NCI-H2227 treated with DMSO at 0.1 percent for 48 hours (cell line): ENCODE data around the gene CHCHD6.

Experiments used
- DNase-seq: peaks from one replicate; lab custom pipeline; 2025; lab: John Stamatoyannopoulos, UW

CHCHD6 gene

DNA sequence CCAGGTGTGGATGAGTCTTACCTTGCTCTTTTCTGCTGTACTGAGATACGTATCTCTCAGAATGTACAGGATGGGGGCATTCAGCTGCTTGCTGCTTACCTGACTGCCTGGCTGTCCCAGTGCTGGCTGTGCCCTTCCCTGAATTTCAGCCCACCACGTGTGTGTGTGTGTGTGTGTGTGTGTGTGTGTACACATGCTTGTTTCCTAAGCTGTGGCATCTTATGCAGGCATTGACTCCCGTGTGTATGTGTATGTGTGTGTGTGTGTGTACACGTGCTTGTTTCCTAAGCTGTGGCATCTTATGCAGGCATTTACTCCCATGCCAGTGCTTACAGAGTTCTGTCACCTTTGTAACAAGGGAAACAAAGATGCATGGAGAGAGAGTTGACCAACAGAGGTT, 218.4 kb downstream of the CHCHD6 start:
- DNase-seq, result no peak

DNA sequence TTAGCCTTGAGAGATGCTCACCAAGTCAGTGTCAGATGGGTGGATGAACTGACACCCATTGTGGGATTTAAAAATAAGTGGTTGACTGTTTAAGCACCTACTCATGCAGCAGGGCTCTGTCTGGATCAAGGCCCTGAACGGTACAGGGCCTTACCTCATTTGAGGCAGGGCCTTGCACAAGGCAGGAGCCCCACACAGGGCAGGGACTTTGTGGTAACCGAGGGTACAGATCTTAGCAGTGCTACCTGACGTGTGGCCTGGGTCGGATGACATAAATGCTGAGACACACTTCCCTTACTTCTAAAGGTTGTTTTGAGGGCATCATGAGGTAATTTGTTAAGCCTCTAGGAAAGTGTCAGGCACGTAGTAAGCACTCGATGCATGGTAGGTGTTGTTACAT, 219.4 kb downstream of the CHCHD6 start:
- no peak for DNase-seq

DNA sequence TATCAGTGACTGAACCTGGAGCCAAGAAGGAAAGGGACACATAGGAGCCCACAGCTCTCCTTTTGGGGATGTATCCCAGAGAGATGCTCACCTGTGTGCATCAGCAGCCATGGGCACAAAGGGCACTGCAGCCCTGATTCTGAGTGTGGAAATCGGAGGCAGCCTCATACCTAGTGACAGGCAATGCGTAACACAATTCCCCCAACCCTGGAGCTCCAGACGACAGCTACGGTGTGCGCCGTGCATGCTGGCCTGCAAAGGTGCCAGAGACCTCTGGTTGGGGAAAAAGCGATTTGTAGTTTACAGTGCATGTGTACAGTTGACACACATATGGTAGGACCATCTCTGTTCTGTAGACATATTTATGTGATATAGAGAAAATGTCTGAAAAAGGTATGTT, 219.9 kb downstream of the CHCHD6 start:
- DNase-seq, result no peak

DNA sequence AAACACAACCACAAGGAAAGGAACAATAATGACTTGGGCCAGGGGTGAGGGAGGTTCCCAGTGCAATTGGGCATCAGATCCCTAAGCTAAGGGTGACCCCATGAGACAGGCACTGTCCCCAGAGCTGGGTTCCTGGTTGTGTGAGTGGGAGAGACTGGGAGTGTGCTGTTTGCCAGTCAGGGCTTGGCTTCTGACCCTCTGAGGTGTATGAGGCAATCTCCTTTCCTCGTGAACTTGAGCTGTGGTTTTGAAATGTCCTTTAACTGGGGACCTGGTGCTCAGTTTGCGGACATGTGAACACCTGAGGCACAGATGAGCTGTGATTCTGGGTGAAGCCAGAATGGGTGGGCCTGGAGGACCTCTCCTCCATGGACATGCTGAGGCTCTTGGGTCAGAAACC, 220.4 kb downstream of the CHCHD6 start:
- no peak for DNase-seq

DNA sequence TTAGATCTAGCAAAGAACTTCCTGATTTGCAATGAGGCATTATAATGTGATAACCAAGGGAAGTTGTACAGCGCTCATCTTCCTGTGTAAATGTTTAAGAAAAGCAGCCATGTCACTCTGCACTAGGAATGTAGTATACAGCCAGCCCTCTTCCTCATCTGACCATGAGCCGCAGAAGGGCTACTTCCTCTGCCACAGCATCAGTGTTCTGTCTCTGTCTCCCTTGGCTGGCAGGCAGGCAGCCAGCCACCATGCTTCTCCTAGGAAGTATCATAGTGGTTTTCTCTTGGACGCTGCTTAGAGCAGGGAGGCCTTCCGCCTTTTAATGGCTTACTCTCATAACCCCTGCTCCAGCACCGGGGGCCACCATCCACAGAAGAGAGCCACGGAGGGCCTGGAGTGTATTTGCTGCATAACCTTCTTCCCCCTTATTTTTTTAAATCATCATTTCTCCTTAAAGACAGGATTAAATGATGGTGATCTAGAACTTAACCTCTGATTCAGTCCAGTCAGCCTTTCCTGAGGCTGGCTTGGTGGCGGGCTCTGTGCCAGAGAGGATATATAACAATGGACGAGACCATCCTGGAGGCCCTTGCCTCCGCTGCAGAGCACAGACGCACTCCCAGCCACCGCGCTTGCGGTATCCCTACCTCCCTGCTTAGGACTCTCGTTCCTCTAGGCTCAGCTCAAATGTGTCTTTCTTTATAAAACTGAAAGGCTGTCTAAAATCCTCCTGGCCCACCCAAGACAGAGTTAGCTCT, 221.6 kb downstream of the CHCHD6 start:
- DNase-seq, result no peak

DNA sequence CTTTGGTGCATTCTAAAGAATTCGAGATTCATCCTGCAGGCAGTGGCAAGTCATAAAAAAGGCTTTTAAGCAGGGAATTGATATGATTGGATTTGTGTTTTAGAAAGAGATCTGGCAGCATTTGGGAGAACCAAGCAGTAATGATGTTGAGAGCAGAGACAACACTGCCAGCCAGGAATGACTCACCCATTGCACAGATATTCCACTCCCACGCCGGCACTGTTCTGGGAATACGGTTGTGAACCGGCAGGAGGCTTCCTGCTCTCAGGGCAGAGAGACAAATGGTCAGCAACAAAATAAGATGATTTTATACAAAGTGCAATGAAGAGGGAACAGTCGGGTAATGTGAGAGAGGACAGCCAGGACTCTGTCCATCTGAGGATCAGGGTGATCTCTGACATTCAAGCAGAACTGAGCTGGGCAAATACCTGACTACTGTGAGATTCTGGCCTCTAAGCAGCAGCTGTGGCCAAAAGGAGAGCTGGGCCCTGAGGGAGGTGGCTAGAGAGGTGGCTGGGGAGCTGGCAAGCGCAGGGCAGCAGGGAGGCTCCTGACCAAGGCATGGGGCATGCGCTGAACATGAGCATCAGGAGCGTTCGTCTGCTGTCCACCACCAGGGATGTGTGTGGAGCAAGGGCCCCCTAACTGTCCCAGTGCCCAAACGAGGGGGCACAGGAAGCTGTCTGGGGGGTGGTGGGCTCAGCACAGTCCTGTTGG, 222.8 kb downstream of the CHCHD6 start:
- DNase-seq, result no peak

DNA sequence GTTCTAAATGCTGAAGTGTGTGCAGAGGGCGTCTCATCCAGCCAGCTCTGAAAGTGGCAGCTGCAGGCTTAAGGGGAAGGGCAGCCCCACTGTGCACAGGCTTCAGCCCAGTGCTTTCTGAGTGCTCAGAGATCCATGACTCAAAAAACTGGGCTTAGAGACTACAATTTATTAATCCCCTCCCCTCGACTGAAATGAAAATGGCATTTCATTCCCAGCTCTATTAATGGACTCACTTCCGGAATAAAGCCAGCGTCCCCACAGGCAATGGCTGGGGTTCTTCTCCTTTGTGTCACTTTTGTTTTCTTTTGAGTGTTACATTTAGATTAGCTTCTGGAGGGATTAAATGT, 223.3 kb downstream of the CHCHD6 start:
- no peak for DNase-seq

DNA sequence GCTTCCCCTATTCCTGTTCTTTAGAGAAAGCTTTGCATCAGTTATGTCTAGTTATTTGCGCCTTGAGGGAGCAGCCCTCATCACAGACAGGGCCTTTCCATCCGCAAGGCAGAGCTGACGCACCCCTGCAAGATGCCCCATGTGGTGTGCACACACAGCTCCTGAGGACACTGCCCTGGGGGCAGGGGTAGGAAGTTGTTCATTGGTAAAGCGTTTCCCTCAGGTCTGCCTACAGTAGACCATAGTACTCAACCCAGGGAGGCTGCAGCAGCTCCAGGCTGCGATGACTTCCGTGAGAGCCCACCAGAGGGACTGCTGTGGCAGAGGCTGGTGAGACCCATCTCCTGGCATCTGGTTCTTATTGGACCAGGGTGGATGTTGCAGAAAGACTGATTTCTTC, 223.8 kb downstream of the CHCHD6 start:
- no peak for DNase-seq

DNA sequence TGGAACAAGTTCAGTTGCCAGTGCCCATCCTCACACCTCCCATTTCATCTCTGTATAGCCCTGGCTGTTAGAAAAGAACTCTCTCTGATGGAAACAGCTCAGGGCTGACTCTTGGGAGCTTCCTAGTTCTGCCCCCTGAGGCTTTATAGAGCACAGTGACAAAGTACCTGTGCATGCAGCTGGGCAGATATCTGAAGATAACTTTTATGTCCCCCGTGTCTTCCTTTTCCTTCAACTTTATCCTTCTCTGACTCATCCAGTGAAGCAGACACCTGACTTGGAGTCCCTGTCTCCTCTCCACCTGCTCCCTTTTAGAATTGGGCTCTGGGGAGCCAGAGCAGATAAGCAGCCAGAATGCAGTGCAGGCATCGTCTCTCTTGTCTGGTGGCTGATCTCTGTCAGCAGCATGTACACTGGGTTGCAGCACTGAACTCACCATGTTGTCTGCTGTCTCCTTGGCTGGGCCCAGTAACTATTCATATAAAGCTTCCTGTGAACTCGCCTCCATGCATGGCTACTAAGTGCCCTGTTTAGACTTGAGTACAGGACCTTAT, 225.0 kb downstream of the CHCHD6 start:
- no peak for DNase-seq

DNA sequence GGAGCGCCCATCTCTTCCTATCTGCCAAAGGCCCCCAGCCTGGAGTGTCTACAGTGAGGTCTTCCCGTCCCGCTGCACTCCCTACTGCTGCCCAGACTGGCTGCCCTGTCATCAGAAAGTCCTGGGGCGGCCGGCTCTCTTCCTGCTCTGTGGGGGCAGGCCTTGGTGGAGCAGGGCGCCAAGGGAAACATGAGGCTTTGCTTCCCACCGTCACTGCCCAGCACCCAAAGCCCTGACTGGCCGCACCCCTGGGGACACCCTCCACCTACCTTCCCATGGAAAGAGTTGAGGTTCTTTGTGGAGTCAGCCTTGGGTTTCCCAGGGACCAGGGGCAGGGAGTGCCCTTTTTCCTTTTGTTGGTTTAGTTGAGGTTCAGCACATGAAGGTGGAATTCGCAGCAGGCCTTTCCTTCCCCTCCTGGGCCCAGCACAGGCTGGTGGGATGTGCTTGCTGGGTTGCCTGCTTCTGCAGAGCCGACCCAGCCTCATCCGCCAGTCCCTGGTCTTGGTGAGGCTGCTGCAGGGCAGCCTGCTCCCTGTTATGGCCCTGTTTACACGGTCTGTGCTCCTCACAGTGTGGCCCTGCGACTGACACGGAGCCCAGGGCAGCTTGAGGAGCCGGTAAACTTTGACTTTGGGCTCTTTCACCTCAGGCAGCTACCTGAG, 227.0 kb downstream of the CHCHD6 start:
- DNase-seq, result no peak

DNA sequence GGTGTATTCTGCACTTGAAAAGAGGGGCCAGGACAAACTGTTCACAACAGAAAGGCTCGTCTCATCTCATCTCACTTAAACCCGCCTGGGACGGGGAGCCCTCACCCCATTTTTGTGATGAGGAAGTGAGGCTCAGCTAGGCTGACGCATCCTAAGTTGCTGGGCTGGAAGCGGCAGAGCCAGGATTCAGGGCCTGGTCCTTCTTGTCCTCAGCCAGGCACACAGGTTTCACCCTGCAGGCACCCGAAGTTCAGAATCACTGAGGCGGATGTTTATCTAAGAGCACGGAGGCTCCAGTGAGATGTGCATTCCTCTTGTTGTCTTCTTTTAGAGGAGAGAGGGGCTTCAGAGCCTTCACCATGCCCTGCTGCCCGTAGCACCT, 227.8 kb downstream of the CHCHD6 start:
- no peak for DNase-seq

DNA sequence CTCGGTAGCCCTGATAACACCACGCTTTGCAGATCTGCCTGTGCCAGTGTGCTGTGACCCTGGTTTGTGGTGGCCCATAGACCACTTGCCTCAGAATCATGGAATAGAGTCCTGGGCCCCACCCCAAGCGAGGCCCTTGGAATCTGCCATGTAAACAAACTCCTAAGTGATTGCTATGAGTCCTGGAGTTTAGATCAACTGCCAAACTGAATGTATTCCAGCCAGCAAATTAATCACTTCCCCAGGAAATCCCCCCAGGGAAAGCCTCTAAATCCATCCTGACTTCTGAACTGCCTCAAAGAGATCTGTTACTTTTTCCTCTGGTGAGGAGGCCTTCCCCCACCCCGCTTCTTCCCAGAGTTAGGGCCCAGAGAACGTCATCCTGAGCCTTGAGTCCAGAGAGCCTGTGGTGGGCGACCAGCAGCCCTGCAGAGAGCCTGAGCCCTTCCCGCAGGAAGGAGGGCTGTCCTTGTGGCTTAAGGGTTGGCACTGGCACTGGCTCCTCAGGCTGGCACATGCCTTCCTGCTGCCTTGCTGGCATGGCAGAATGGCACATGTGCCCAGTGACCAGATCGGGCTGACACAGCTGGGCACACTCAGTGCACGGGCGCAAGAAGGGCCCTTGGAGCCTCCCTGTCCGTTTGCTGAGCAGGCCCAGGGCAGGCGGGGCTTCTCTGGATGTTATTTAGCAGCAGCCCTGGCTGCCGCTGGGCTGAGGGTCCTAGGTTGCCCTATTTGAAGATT, 228.3 kb downstream of the CHCHD6 start:
- no peak for DNase-seq

DNA sequence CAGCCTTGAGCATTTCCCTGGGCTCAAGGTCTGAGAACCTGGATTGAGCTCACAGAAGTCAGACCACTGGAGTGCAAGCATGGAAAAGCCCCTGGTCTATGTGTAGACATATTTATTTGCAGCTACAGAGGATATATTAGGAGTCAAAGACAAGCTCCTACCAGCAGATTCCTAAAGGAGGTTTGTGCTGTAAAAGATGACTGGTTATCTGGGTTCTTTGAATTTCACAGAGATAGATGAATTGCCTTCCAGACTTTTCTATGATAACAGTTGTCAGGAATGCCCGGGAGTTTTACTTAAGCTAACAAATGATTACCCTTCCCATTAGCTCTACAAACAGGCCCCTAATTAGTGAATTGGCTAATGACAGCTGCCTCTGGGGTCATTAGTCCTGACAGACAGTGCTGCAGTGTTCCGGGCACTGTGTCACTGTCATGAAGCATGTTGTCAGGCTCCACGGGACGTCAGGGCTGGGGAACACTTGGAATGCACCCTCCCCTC, 230.0 kb downstream of the CHCHD6 start:
- no peak for DNase-seq

DNA sequence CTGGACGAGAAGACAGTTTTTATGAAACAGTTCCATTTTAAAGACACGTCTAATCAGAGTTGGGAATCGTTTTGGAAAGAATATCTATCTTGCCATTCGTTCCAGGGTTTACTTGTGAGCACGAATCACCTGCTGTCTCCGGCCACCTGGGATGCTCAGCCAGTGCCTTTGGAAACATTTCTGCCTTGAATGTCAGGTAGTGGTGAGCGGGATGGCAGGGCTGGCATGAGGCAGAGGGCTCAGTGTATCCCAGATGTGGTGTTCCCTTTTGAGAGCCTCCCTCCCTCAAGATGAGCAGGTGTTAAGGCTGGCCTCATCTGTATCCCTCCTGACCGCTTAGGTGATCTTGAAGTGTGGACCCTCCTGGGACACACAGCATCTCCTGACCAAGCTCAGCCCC, 231.0 kb downstream of the CHCHD6 start:
- no peak for DNase-seq

DNA sequence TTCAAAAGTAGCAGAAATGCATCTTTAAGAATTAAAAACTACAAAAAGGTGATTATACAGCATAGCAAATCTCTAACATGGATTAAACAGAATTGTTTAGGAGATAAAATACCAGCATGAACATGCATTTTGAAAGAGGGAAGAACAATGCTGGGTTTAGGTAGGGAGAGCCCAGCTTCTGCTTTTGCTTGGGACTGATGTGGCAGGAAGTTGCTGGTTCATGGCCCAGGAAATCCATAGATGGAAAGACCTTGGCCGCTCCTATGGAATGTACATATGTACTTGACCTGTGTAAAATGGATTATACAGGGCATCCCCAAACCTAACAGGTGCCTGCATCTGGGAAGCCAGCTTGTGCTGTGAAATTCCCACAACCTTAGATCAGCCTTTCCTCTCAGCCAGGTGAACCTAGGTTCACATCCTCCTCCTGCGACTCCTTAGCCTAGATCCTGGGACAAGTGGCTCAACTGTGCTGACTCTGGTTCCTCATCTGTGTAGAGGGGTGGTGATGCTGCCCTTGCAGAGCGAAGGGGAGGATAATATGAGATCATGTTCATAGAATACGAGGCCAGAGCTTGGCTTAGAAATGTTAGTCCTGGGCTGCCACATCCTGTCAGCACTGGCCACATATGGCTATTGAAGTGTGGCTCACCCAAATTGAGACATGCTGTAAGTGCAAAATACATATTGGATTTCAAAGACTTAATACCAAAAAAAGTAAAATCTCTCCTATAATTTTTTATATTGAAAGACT, 231.9 kb downstream of the CHCHD6 start:
- DNase-seq, result no peak

DNA sequence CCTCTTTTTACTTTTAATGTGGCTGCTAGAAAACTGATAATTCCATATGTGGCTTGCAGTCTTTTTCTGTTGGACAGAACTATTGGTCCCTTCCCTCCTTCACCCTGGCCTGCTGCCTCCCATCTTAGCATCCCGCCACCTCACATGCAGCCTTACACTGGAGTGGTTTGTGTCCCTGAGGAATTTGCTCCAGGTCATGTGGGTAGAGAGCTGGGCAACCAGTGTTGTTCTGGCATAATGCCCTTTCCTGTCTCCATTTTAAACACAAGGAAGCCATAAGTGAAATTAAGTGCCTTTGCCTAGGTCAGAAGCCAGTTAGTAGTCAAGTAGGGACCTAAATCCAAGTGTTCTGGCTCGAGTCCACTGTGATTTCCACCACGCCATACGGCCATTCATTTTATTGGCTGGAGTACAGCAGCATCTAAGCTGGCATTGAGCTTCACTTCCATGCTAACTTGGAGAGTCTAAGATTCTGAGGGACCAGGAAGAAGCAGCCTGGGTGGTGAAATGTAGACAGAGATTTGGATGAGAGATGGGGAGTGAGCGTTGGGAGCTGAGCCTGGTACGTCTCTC, 232.9 kb downstream of the CHCHD6 start:
- no peak for DNase-seq

DNA sequence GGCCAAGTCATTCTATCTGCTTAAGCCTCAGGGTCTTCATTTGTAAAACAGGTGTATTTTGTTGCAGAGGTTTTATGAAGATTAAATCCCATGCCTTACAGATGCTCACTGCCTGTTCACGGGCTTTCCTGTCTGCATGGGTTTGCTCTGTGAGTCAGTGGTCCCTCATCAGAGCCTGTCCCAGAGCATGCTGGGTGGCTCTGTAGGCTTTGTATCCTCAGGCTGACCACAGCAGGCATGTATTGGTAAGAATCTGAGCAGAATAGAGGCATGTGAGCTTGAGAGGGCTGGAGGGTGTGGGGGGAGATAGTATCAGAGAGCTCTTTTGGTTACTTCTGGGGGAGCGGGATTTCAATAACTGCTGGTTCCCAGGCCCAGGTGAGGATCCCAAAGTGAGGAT, 233.5 kb downstream of the CHCHD6 start:
- no peak for DNase-seq

DNA sequence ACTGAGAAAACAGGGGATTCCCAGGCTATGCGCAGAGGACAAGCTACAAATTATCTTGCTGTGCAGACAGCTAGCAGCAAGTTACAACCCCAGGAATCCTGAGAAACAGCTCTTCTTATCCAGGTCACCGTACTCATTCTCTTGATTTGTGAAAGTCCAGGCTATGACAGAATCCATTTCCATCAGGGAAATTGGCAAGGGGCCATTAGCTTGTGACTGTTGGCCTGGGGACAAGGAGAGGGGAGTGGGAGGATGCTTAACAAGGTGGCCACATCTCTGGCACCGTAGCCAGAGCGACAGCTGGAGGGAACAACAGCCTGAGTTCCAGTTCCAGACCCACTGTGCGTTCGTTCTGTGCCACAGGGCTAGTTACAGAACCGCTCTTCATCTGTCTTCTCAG, 233.9 kb downstream of the CHCHD6 start:
- DNase-seq, result no peak

DNA sequence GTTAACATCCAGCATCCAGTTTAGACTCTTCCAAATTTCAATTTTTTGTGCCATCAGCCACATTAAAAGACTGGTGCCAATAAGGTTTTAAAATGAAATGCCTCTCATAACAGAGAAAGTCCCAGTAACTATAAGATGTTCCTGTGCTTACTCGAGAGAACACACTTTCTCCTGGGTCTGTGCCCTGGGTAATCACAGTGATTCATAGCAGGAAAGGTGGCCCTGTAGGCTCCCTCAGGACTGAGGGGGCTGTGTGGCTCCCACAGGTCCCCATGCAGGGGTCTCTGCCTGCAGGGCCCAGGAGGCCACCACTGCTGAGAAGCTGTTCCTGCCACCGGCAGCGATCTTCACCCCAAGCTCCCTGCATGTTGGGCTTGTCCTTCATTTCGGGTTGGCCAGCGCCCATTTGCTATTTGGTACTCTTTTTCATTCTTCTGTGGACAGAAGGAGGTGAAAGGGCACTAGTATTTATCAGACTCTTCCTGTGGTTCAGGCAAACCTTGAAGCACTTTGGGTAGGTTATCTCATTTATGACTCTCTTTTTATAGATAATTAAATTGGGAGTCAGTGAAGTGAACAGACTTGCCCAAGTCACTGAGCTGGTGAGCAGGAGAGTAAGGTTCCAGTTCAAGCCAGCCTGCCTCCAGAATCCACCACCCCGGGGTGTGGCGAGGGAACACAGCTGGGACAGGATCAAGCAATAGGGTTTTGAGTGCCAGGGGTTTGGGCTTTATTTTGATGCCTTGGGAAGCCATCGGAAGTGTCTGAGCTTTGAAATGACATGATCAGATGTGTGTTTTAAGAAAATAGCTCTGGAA, 234.7 kb downstream of the CHCHD6 start:
- no peak for DNase-seq

DNA sequence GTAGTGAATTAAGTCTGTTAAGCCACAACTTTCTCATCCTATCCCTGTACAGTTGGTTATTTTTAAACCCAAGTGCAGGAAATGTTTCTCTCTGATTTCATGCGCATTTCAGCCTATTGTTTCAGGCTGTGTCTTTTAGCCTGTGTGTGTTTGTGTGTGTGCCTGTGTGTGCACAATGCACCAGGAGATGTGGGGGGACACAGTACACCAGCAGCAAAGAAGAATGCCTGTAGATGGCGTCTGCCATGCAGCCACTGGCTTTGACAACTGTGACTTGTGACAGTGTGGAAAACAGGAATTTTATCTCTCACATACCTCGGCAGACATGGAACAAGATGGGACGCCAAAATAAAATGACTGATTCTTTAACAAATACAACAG, 235.3 kb downstream of the CHCHD6 start:
- DNase-seq, result no peak
